ENCODE measurements around the gene TRAF3IP3. TPM values are rescaled to one million over a fixed set of nuclear protein-coding genes. Genes with fewer than 3 reads are reported as not detected.

The TRAF3IP3 gene
- total and polyA plus RNA-seq, 2 donors from 2014 or later = 3.6 to 16.4 TPM

GRCh38 chr1:209815490-209815889 lies 59.6 kb downstream of the TRAF3IP3 start:
- Histone ChIP-seq H3K27ac (ENCODE audit: low read depth in 2 of 2, low read length in 2 of 2) (no peak overlapping the region), H3K4me1 (ENCODE audit: control insufficient read depth in 2 of 3, insufficient read depth in 2 of 3, low read depth in 1 of 3, low read length in 3 of 3) (no peaks in the 10 kb centered on the region), H3K4me3 (ENCODE audit: low read length in 3 of 3) (no peak overlapping the region), H3K27me3 (ENCODE audit: control insufficient read depth, insufficient read depth, low read length) (no peaks in the 10 kb centered on the region), H3K9me3 (ENCODE audit: control insufficient read depth in 2 of 3, insufficient read depth in 1 of 3, low read length in 3 of 3) (no peaks in the 10 kb centered on the region), H3K9ac (ENCODE audit: low read length in 3 of 3) (no peak overlapping the region), H3K36me3 (ENCODE audit: control insufficient read depth in 2 of 3, insufficient read depth in 3 of 3, low read length in 3 of 3) (no peaks in the 10 kb centered on the region)
- TF ChIP-seq, protein P1, sequence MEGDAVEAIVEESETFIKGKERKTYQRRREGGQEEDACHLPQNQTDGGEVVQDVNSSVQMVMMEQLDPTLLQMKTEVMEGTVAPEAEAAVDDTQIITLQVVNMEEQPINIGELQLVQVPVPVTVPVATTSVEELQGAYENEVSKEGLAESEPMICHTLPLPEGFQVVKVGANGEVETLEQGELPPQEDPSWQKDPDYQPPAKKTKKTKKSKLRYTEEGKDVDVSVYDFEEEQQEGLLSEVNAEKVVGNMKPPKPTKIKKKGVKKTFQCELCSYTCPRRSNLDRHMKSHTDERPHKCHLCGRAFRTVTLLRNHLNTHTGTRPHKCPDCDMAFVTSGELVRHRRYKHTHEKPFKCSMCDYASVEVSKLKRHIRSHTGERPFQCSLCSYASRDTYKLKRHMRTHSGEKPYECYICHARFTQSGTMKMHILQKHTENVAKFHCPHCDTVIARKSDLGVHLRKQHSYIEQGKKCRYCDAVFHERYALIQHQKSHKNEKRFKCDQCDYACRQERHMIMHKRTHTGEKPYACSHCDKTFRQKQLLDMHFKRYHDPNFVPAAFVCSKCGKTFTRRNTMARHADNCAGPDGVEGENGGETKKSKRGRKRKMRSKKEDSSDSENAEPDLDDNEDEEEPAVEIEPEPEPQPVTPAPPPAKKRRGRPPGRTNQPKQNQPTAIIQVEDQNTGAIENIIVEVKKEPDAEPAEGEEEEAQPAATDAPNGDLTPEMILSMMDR (IDR thresholded peaks at IDR 0.05; ENCODE audit: borderline replicate concordance, extremely low read depth, insufficient read depth) = no peak
- DNase-seq (no peak), FAIRE-seq (no peak)
- intact Hi-C loops (cut with DNase I) = no loop called here

DNA sequence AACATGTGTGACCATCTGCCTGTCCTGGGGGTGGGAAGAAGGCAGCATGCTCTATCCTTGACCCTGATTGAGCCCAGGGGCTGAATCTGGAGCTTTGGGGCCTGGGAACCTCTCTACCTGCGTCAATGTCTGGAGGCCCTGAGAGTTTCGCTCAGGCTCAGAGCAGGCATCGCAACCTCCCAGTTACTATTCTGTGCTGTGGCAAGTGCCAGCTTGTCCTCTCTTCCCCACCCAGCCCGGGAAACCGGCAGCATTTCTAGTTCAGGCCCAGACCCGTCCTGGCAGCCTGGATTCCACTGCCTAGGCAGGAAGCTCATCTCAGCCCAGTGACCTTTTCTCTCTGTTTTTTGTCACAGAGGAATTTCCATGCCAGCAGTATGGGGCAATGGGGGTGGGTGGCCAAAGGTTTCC lies 60.1 kb downstream of the TRAF3IP3 start:
- H3K4me3 ChIP-seq (ENCODE audit: low read length in 3 of 3) = no peak overlapping the region
- no peak overlapping the region for H3K9ac ChIP-seq (ENCODE audit: low read length in 3 of 3)
- TF ChIP-seq, protein P1 (IDR thresholded peaks at IDR 0.05; ENCODE audit: borderline replicate concordance, extremely low read depth, insufficient read depth) = no peak
- intact Hi-C loops (cut with DNase I) = no loop called here
- H3K36me3 ChIP-seq (ENCODE audit: control insufficient read depth in 2 of 3, insufficient read depth in 3 of 3, low read length in 3 of 3) = no peaks in the 10 kb centered on the region
- no peaks in the 10 kb centered on the region for H3K27me3 ChIP-seq (ENCODE audit: control insufficient read depth, insufficient read depth, low read length)
- DNase-seq (no peak), FAIRE-seq (no peak)
- H3K27ac ChIP-seq (ENCODE audit: low read depth in 2 of 2, low read length in 2 of 2) = no peak overlapping the region
- H3K4me1 ChIP-seq (ENCODE audit: control insufficient read depth in 2 of 3, insufficient read depth in 2 of 3, low read depth in 1 of 3, low read length in 3 of 3) = no peaks in the 10 kb centered on the region
- no peaks in the 10 kb centered on the region for H3K9me3 ChIP-seq (ENCODE audit: control insufficient read depth in 2 of 3, insufficient read depth in 1 of 3, low read length in 3 of 3)

GRCh38 chr1:209816923-209817322 lies 61.1 kb downstream of the TRAF3IP3 start:
- H3K36me3 ChIP-seq (ENCODE audit: control insufficient read depth in 2 of 3, insufficient read depth in 3 of 3, low read length in 3 of 3) = no peaks in the 10 kb centered on the region
- FAIRE-seq = no peak

More at GRCh38 chr1:209816923-209817322, 61.1 kb downstream of the TRAF3IP3 start:
- no peak overlapping the region for H3K9ac ChIP-seq (ENCODE audit: low read length in 3 of 3)
- H3K4me3 ChIP-seq (ENCODE audit: low read length in 3 of 3) = no peak overlapping the region
- no peak overlapping the region for H3K27ac ChIP-seq (ENCODE audit: low read depth in 2 of 2, low read length in 2 of 2)
- no peak for DNase-seq
- TF ChIP-seq, protein P1 (IDR thresholded peaks at IDR 0.05; ENCODE audit: borderline replicate concordance, extremely low read depth, insufficient read depth) = no peak
- H3K9me3 ChIP-seq (ENCODE audit: control insufficient read depth in 2 of 3, insufficient read depth in 1 of 3, low read length in 3 of 3) = no peaks in the 10 kb centered on the region
- H3K4me1 ChIP-seq (ENCODE audit: control insufficient read depth in 2 of 3, insufficient read depth in 2 of 3, low read depth in 1 of 3, low read length in 3 of 3) = no peaks in the 10 kb centered on the region
- no peaks in the 10 kb centered on the region for H3K27me3 ChIP-seq (ENCODE audit: control insufficient read depth, insufficient read depth, low read length)
- intact Hi-C loops (cut with DNase I) = no loop called here
